SH-SY5Y (cell line): ENCODE results near the gene PHC3.

Experiments
- GATA2 ChIP-seq: IDR thresholded peaks from 2 replicates; pipeline ENCODE4 v1.6.1; 2011; ENCODE audit warnings: mild to moderate bottlenecking, low read depth, low read length
- GATA3 ChIP-seq: IDR thresholded peaks from 2 replicates; pipeline ENCODE4 v1.6.1; 2011; ENCODE audit warnings: low read depth, mild to moderate bottlenecking, low read length, moderate library complexity

DNA sequence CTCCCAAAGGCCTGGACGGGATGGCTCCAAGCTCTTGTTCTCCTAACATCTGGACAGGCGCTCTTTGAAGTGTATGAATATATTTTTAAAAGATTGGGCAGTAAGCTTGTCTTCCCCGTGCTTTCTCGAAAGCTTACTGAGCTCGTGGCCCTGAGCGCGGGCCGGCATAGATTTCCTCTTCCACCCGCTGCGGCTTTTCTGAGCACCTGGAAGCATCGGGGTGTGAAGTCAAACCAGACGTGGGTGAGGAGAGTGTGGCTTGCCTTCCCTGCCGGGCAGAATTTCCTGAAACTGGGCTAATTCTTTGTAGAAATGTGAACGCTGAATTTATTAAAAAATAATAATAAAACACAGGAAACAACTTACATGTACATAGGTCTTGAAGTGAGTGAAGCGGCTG is 117.8 kb downstream of the PHC3 start:
- no peak for TF ChIP-seq GATA3
- TF ChIP-seq GATA2, result no peak
